Adrenal gland (tissue), 12 donors: Measurements from ENCODE around the gene USP22. TPM values are rescaled to one million over a fixed set of nuclear protein-coding genes. Genes with fewer than 3 reads are reported as not detected.

ENCODE experiments used
- DNase-seq, 7 donors: peaks; one replicate each; pipeline ENCODE4 v3.0.0-alpha.2; 2019 to 2020
- H3K27ac ChIP-seq, 5 donors: fragments of 200-600 bp; sonication (generic) in 4 of 5; 1 replicate in 3 of 5; 2 replicates in 2 of 5; pipeline versions ENCODE4 v1.5.1 to v1.8.0; 2016 to 2020; ENCODE audit warnings: mild to moderate bottlenecking in 1 of 5
- H3K27me3 ChIP-seq: fragments of 200-600 bp; 2 replicates; pipeline ENCODE4 v1.8.0; 2021
- H3K36me3 ChIP-seq, 2 donors: fragments of 200-600 bp; replicated peaks in 1 of 2; 1 replicate in 1 of 2; 2 replicates in 1 of 2; pipeline versions ENCODE4 v1.5.1 to v1.8.0; 2018 to 2022
- H3K4me1 ChIP-seq, 2 donors: fragments of 200-600 bp; replicated peaks in 1 of 2; 1 replicate in 1 of 2; 2 replicates in 1 of 2; pipeline versions ENCODE4 v1.5.1 to v1.8.0; 2018 to 2021
- H3K4me3 ChIP-seq, 4 donors: fragments of 200-600 bp; sonication (generic) in 3 of 4; one replicate each; pipeline ENCODE4 v1.5.1; 2016 to 2018
- H3K9me3 ChIP-seq, 3 donors: fragments of 200-600 bp; sonication (generic) in 1 of 3; replicated peaks in 1 of 3; 1 replicate in 2 of 3; 2 replicates in 1 of 3; pipeline versions ENCODE4 v1.5.1 to v1.8.0; 2016 to 2021
- CTCF ChIP-seq, 6 experiments: fragments of 450-650 bp in 4 of 6; fragments of 200-600 bp in 2 of 6; sonication (generic) in 1 of 6; IDR thresholded peaks; 1 replicate in 5 of 6; 2 replicates in 1 of 6; pipeline versions ENCODE4 v1.5.1 to v1.8.0; 2016 to 2021; ENCODE audit warnings: antibody characterized with exemption in 6 of 6, mild to moderate bottlenecking in 2 of 6, moderate library complexity in 1 of 6
- POLR2A ChIP-seq, 2 donors: fragments of 450-650 bp; IDR thresholded peaks; one replicate each; pipeline ENCODE4 v1.6.1; 2017; ENCODE audit warnings: antibody characterized with exemption in 2 of 2, mild to moderate bottlenecking in 2 of 2, moderate library complexity in 1 of 2
- WGBS, 4 donors: extraction: QIAGEN DNeasy Blood & Tissue Kit in 2 of 4; methylation state at CpG; one replicate each; pipeline versions ENCODE4 v1.1.5 to v1.1.7; 2013 to 2017; 5-methylcytosine and 5-hydroxymethylcytosine counted together
- intact Hi-C, 2 donors: fragments of 100-400 bp; cut with DNase I; formaldehyde crosslinking; loops; one replicate each; pipeline versions ENCODE4 v1.14.1 to v1.15.0; 2022 to 2023
- polyA plus RNA-seq, 3 donors: library from polyadenylated mRNA; stranded (reverse); fragments of 200-250 nt in 2 of 3; fragments of 350-450 nt in 1 of 3; fragmentation: Illumina TruSeq in 1 of 3; extraction: RNeasy Lipid Tissue Mini Kit (QIAGEN cat#74804) in 1 of 3; gene quantifications; one replicate each; pipeline ENCODE4 v1.2.3, GENCODE V29; 2013 to 2014
- small RNA-seq, 2 donors: library from RNA; depleted of rRNA; stranded (forward); fragments of <200 nt; gene quantifications; one replicate each; pipeline ENCODE3, GENCODE V24; 2016
- total RNA-seq, 9 donors: library from RNA; depleted of rRNA in 4 of 9; stranded (reverse); fragments of >200 nt in 4 of 9; fragments of 120-200 nt in 1 of 9; fragmentation: NEBNext Ultra II Directional in 1 of 9; extraction: Animal tissue kit (Norgen Biotek cat#: 25700) in 1 of 9; gene quantifications; one replicate each; pipeline versions ENCODE4 v1.1.0 to v1.2.4, GENCODE V29; 2013 to 2023
- donor health status: healthy with polysubstance abuse.
- donor health status: Bipolar disorder and iron deficiency.
- donor health status: DM: yes; HTN: yes; CAD: no.
- donor health status: DM: no; HTN: no; CAD: no.
- donor health status: DM: no; HTN: no; CAD: no.
- donor health status: DM: yes; HTN: yes; CAD: no.

USP22 gene
- total and polyA plus RNA-seq, 12 donors: 43.0 to 250 (median 223) TPM

- TF ChIP-seq POLR2A (IDR thresholded peaks at IDR 0.05): no peak
- no peak for TF ChIP-seq CTCF (IDR thresholded peaks at IDR 0.05)
- peak in 4 of 7 donors; percentile 40 to 63 (median 51) for DNase-seq
- no peaks in the 10 kb centered on the region for H3K27me3 ChIP-seq
- intact Hi-C loops: no loop called here
- H3K4me3 ChIP-seq: peak overlapping the region in 1 of 4 donors; percentile 4
- peak overlapping the region in 4 of 5 donors; percentile 38 to 76 (median 66) for H3K27ac ChIP-seq
- peaks cover 14 to 15% of the 10 kb centered on the region in 2 donors for H3K4me1 ChIP-seq
- no peaks in the 10 kb centered on the region for H3K36me3 ChIP-seq
- H3K9me3 ChIP-seq: no peaks in the 10 kb centered on the region
- WGBS, 4 donors: 39 to 62% (median 51%) methylated on average over 6 of the region's 6 CpGs
These were observed 87.1 kb downstream of the USP22 start for GRCh38 chr17:20955427-20956323.

GRCh38 chr17:20954794-20955193 lies 88.0 kb downstream of the USP22 start:
- H3K4me3 ChIP-seq: peak overlapping the region in 1 of 4 donors; percentile 4
- intact Hi-C loops: no loop called here
- no peaks in the 10 kb centered on the region for H3K36me3 ChIP-seq
- peak in 1 of 7 donors; percentile 27 for DNase-seq
- 27 to 44% (median 35%) methylated on average over 4 of the region's 4 CpGs for WGBS, 4 donors
- H3K9me3 ChIP-seq: no peaks in the 10 kb centered on the region
- peaks cover 14 to 15% of the 10 kb centered on the region in 2 donors for H3K4me1 ChIP-seq
- H3K27ac ChIP-seq: peak overlapping the region in 4 of 5 donors; percentile 38 to 76 (median 66)
- no peaks in the 10 kb centered on the region for H3K27me3 ChIP-seq
- TF ChIP-seq CTCF (IDR thresholded peaks at IDR 0.05) (no peak), POLR2A (IDR thresholded peaks at IDR 0.05) (no peak)

- intact Hi-C loops: no loop called here
- no peak overlapping the region for H3K4me3 ChIP-seq
- no peaks in the 10 kb centered on the region for H3K9me3 ChIP-seq
- no peak overlapping the region for H3K27ac ChIP-seq
- DNase-seq: no peak
- H3K27me3 ChIP-seq: no peaks in the 10 kb centered on the region
- H3K36me3 ChIP-seq: no peaks in the 10 kb centered on the region
- TF ChIP-seq POLR2A (IDR thresholded peaks at IDR 0.05) (no peak), CTCF (IDR thresholded peaks at IDR 0.05) (no peak)
- peaks cover 14 to 15% of the 10 kb centered on the region in 2 donors for H3K4me1 ChIP-seq
- WGBS, 4 donors: 78 to 83% (median 81%) methylated on average over 7 of the region's 7 CpGs
These were observed 90.6 kb downstream of the USP22 start for GRCh38 chr17:20952183-20952582.

Small RNA genes within 50 kb of the gene (small RNA-seq; reads per million reads assigned to genes)
- 0 reads per million in 2 donors for gene AC087393.1

Other genes starting within 250 kb of the USP22 start
- gene DHRS7B, start 84.0 kb upstream of the USP22 start, total RNA-seq: 10 to 100 TPM; 18.0 to 68.5 (median 35.6) TPM
- gene DHRS7B, start 84.0 kb upstream of the USP22 start, polyA plus RNA-seq: 10 to 100 TPM; 38.3 to 53.9 (median 45.4) TPM
- gene TMEM11, start 171.2 kb upstream of the USP22 start, total RNA-seq: 10 to 100 TPM; 12.4 to 75.8 (median 22.3) TPM
- gene TMEM11, start 171.2 kb upstream of the USP22 start, polyA plus RNA-seq: 10 to 100 TPM; 25.9 to 31.6 (median 28.7) TPM
- gene NATD1, start 210.4 kb upstream of the USP22 start, total RNA-seq: 10 to 100 TPM in 6 of 9 donors, 1 to 10 TPM in 3; 2.8 to 18.7 (median 12.5) TPM
- gene NATD1, start 210.4 kb upstream of the USP22 start, polyA plus RNA-seq: 1 to 10 TPM; 1.8 to 3.1 (median 3.0) TPM
- 10 to 100 TPM in 8 of 9 donors, 1 to 10 TPM in 1; 6.4 to 64.8 (median 28.5) TPM for gene MAP2K3, start 241.7 kb upstream of the USP22 start, total RNA-seq
- 10 to 100 TPM; 19.2 to 64.4 (median 37.4) TPM for gene MAP2K3, start 241.7 kb upstream of the USP22 start, polyA plus RNA-seq